Uterus (tissue), 4 donors: ENCODE data around the gene MCTS1. TPM values are rescaled to one million over a fixed set of nuclear protein-coding genes. Genes with fewer than 3 reads are reported as not detected.

Source experiments
- DNase-seq, 2 donors: peaks; one replicate each; pipeline ENCODE4 v3.0.0-alpha.2; 2019 to 2020
- H3K27ac ChIP-seq, 2 donors: fragments of 200-600 bp; sonication (generic); 1 replicate in 1 of 2; 2 replicates in 1 of 2; pipeline ENCODE4 v1.5.1; 2016 to 2018
- H3K27me3 ChIP-seq, 2 donors: fragments of 200-600 bp; sonication (generic); one replicate each; pipeline ENCODE4 v1.5.1; 2018 to 2019; ENCODE audit warnings: control low read depth in 1 of 2
- H3K36me3 ChIP-seq, 2 donors: fragments of 200-600 bp; sonication (generic); one replicate each; pipeline ENCODE4 v1.5.1; 2019; ENCODE audit warnings: control low read depth in 1 of 2
- H3K4me1 ChIP-seq, 2 donors: fragments of 200-600 bp; sonication (generic); one replicate each; pipeline ENCODE4 v1.5.1; 2018 to 2019; ENCODE audit warnings: control low read depth in 1 of 2
- H3K4me3 ChIP-seq, 2 donors: fragments of 200-600 bp; sonication (generic); 1 replicate in 1 of 2; 2 replicates in 1 of 2; pipeline ENCODE4 v1.5.1; 2018 to 2019; ENCODE audit warnings: mild to moderate bottlenecking in 1 of 2
- H3K9me3 ChIP-seq, 2 donors: fragments of 200-600 bp; sonication (generic); one replicate each; pipeline ENCODE4 v1.5.1; 2019; ENCODE audit warnings: control low read depth in 1 of 2
- POLR2A ChIP-seq, 2 donors: fragments of 450-650 bp; IDR thresholded peaks; one replicate each; pipeline ENCODE4 v1.6.1; 2016; ENCODE audit warnings: antibody characterized with exemption in 2 of 2, mild to moderate bottlenecking in 1 of 2, moderate library complexity in 1 of 2
- intact Hi-C: fragments of 100-400 bp; cut with DNase I; formaldehyde crosslinking; loops from one replicate; pipeline ENCODE4 v1.15.1; 2023; ENCODE audit warnings: low total_unique reads
- total RNA-seq, 4 donors: library from RNA; depleted of rRNA in 3 of 4; stranded (reverse); fragments of >200 nt in 3 of 4; gene quantifications; one replicate each; pipeline versions ENCODE4 v1.1.0 to v1.2.4, GENCODE V29; 2014 to 2023
- TF ChIP-seq, protein P1 (sequence below), 4 experiments: fragments of 200-600 bp in 2 of 4; fragments of 450-650 bp in 2 of 4; sonication (generic) in 2 of 4; IDR thresholded peaks; one replicate each; pipeline ENCODE4 v1.5.1; 2016 to 2019; ENCODE audit warnings: antibody characterized with exemption in 4 of 4, mild to moderate bottlenecking in 2 of 4, moderate library complexity in 1 of 4
- donor health status: DM: yes; HTN: yes; CAD: no.

Gene MCTS1
- total RNA-seq, 4 donors from 2014 or later = 9.0 to 36.1 (median 22.6) TPM

DNA sequence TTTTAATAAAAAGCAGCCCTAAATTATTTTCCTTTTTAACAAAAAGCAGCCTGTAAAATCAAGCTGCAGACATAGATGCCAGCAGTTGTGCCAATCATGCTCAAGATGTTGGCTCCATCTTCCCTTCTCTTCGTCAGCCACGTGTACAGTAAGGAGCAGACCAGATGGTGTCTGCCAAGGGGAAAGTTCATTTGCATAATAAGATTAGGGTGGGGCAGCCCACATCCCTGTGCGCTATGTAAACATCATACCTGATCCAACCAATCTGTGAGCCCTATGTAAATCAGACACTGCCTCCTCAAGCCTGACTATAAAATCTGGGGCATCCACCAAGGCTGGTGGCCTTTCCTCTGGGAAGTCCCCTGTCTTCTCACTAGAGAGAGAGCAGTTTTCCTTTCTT is 49.1 kb downstream of the MCTS1 start:
- no peaks in the 10 kb centered on the region for H3K36me3 ChIP-seq
- intact Hi-C loops = no loop called here
- no peak overlapping the region for H3K4me3 ChIP-seq
- H3K4me1 ChIP-seq = no peaks in the 10 kb centered on the region
- no peak overlapping the region for H3K27ac ChIP-seq
- no peaks in the 10 kb centered on the region for H3K27me3 ChIP-seq
- TF ChIP-seq, protein P1, sequence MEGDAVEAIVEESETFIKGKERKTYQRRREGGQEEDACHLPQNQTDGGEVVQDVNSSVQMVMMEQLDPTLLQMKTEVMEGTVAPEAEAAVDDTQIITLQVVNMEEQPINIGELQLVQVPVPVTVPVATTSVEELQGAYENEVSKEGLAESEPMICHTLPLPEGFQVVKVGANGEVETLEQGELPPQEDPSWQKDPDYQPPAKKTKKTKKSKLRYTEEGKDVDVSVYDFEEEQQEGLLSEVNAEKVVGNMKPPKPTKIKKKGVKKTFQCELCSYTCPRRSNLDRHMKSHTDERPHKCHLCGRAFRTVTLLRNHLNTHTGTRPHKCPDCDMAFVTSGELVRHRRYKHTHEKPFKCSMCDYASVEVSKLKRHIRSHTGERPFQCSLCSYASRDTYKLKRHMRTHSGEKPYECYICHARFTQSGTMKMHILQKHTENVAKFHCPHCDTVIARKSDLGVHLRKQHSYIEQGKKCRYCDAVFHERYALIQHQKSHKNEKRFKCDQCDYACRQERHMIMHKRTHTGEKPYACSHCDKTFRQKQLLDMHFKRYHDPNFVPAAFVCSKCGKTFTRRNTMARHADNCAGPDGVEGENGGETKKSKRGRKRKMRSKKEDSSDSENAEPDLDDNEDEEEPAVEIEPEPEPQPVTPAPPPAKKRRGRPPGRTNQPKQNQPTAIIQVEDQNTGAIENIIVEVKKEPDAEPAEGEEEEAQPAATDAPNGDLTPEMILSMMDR (IDR thresholded peaks at IDR 0.05) = no peak
- no peak for TF ChIP-seq POLR2A (IDR thresholded peaks at IDR 0.05)
- DNase-seq = no peak
- no peaks in the 10 kb centered on the region for H3K9me3 ChIP-seq

DNA sequence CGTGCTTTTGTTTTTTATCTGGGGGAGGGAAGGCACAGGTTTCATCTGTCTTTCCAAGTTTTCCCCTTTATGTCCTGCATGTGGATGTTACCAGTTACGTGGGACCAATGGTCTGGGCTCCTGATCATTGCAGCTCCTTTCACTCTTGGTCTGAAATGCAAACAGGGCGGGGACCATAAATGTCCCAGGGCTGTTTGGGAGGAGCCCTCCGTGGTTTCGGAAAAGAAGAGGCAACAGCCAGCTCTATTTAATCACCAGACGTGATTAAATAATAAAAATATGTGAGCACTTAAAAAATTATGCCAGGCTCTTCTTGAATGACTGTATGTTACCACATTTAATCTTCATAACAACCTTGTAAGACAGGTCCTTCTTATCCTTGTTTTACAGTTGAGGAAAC is 56.7 kb downstream of the MCTS1 start:
- Histone ChIP-seq H3K36me3 (no peaks in the 10 kb centered on the region), H3K27ac (no peak overlapping the region), H3K4me1 (no peaks in the 10 kb centered on the region), H3K27me3 (no peaks in the 10 kb centered on the region), H3K9me3 (no peaks in the 10 kb centered on the region), H3K4me3 (no peak overlapping the region)
- TF ChIP-seq, protein P1 (IDR thresholded peaks at IDR 0.05) = no peak
- no peak for TF ChIP-seq POLR2A (IDR thresholded peaks at IDR 0.05)
- intact Hi-C loops = no loop called here
- DNase-seq = no peak

Other genes with a start within 250 kb of the MCTS1 start
- not detected for gene ATP1B4, start 242.0 kb upstream of the MCTS1 start, total RNA-seq
- gene LAMP2, start 134.8 kb upstream of the MCTS1 start, total RNA-seq = 100 to 1,000 TPM in 1 of 4 donors, 10 to 100 TPM in 3; 44.4 to 155 (median 81.8) TPM
- gene CUL4B, start 43.1 kb upstream of the MCTS1 start, total RNA-seq = 10 to 100 TPM; 29.2 to 88.1 (median 44.0) TPM
- 10 to 100 TPM in 3 of 4 donors, 1 to 10 TPM in 1; 5.4 to 39.3 (median 18.0) TPM for gene C1GALT1C1, start 26.0 kb downstream of the MCTS1 start, total RNA-seq